SK-N-SH (cell line): ENCODE measurements around the gene COL5A1.

ENCODE experiments used
- JUND ChIP-seq: IDR thresholded peaks from 2 replicates; pipeline ENCODE4 v1.4.0; 2012
- TF ChIP-seq, protein P1 (sequence below): fragments of 200-600 bp; sonication (generic); IDR thresholded peaks from 2 replicates; pipeline ENCODE4 v1.6.1; 2017; ENCODE audit warnings: antibody characterized with exemption, mild to moderate bottlenecking, moderate library complexity

DNA sequence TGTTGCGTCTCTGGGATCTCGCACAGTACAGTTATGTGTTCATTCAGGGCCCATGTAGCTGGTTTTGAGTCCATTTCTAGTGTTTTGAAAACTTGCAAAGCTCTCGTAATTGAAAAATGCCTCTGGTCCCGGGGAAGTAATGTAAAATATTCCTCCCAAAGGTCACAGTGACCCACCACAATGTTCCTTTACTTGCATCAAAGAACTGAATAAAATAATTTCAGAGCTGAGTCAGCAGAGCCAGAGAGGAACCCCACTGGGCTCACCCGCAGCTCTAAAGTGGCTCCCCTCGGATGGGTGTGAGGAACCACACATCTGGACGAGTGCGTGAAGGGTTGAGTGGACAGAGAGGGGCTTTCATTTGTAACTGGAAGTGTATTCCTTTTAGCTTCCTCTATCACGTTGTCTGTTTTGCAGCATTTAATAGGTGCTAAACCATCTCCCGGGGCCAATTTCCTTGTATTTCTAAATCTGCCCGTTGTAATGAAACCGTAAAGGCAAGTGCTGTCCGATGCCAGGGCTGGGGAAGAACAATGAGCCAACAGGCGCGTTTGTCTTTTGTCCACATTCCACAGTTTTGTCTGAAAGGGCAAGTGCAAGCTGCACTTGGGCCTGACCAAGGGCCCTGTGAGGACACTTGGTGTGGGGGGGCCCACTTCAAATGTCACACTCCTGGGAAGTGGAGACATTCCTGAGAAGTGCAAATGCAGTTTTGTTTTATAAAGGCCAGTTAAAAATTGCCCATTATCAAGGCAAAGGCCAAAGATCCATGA lies 29.9 kb downstream of the COL5A1 start:
- no peak for TF ChIP-seq JUND
- TF ChIP-seq, protein P1, sequence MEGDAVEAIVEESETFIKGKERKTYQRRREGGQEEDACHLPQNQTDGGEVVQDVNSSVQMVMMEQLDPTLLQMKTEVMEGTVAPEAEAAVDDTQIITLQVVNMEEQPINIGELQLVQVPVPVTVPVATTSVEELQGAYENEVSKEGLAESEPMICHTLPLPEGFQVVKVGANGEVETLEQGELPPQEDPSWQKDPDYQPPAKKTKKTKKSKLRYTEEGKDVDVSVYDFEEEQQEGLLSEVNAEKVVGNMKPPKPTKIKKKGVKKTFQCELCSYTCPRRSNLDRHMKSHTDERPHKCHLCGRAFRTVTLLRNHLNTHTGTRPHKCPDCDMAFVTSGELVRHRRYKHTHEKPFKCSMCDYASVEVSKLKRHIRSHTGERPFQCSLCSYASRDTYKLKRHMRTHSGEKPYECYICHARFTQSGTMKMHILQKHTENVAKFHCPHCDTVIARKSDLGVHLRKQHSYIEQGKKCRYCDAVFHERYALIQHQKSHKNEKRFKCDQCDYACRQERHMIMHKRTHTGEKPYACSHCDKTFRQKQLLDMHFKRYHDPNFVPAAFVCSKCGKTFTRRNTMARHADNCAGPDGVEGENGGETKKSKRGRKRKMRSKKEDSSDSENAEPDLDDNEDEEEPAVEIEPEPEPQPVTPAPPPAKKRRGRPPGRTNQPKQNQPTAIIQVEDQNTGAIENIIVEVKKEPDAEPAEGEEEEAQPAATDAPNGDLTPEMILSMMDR: no peak
